Measurements from ENCODE around the gene TEX2. TPM values are rescaled to one million over a fixed set of nuclear protein-coding genes. Genes with fewer than 3 reads are reported as not detected.

The TEX2 gene
- total and polyA plus RNA-seq, 2 experiments from 2014 or later: 18.7 to 23.5 TPM

GRCh38 chr17:64165347-64165746 lies 97.7 kb downstream of the TEX2 start:
- no peak for DNase-seq (ENCODE audit: low read depth in 1 of 2, low spot score in 1 of 2)
- H3K36me3 ChIP-seq: peaks cover 3% of the 10 kb centered on the region

GRCh38 chr17:64164596-64165285 lies 98.3 kb downstream of the TEX2 start:
- H3K4me1 ChIP-seq (ENCODE audit: low read depth): no peaks in the 10 kb centered on the region
- no peak for DNase-seq (ENCODE audit: low read depth in 1 of 2, low spot score in 1 of 2)
- no peak for TF ChIP-seq CTCF (IDR thresholded peaks at IDR 0.05; ENCODE audit: low read depth, low read length)
- no peaks in the 10 kb centered on the region for H3K9me3 ChIP-seq (ENCODE audit: low read depth)
- H3K27ac ChIP-seq: no peak overlapping the region
- H3K27me3 ChIP-seq: no peaks in the 10 kb centered on the region
- H3K4me3 ChIP-seq: no peak overlapping the region
- no peaks in the 10 kb centered on the region for H3K36me3 ChIP-seq

More at GRCh38 chr17:64165347-64165746, 97.7 kb downstream of the TEX2 start:
- Histone ChIP-seq H3K27ac (no peak overlapping the region), H3K4me3 (no peak overlapping the region), H3K4me1 (ENCODE audit: low read depth) (no peaks in the 10 kb centered on the region), H3K27me3 (no peaks in the 10 kb centered on the region), H3K9me3 (ENCODE audit: low read depth) (no peaks in the 10 kb centered on the region)
- no peak for TF ChIP-seq CTCF (IDR thresholded peaks at IDR 0.05; ENCODE audit: low read depth, low read length)

GRCh38 chr17:64163468-64163867 lies 99.6 kb downstream of the TEX2 start:
- no peak for TF ChIP-seq CTCF (IDR thresholded peaks at IDR 0.05; ENCODE audit: low read depth, low read length)
- Histone ChIP-seq H3K27ac (no peak overlapping the region), H3K9me3 (ENCODE audit: low read depth) (no peaks in the 10 kb centered on the region), H3K36me3 (no peaks in the 10 kb centered on the region), H3K4me1 (ENCODE audit: low read depth) (no peaks in the 10 kb centered on the region), H3K27me3 (no peaks in the 10 kb centered on the region), H3K4me3 (no peak overlapping the region)
- DNase-seq (ENCODE audit: low read depth in 1 of 2, low spot score in 1 of 2): no peak

- no peaks in the 10 kb centered on the region for H3K27me3 ChIP-seq
- no peak for DNase-seq (ENCODE audit: low read depth in 1 of 2, low spot score in 1 of 2)
- TF ChIP-seq CTCF (IDR thresholded peaks at IDR 0.05; ENCODE audit: low read depth, low read length): no peak
- H3K9me3 ChIP-seq (ENCODE audit: low read depth): no peaks in the 10 kb centered on the region
- H3K4me3 ChIP-seq: no peak overlapping the region
- H3K27ac ChIP-seq: no peak overlapping the region
- peaks cover 5% of the 10 kb centered on the region for H3K4me1 ChIP-seq (ENCODE audit: low read depth)
- no peaks in the 10 kb centered on the region for H3K36me3 ChIP-seq
These were observed 100.5 kb downstream of the TEX2 start for GRCh38 chr17:64162554-64162953.

GRCh38 chr17:64161380-64162176 lies 101.5 kb downstream of the TEX2 start:
- Histone ChIP-seq H3K36me3 (no peaks in the 10 kb centered on the region), H3K27me3 (no peaks in the 10 kb centered on the region), H3K4me3 (no peak overlapping the region), H3K27ac (no peak overlapping the region), H3K4me1 (ENCODE audit: low read depth) (peaks cover 11% of the 10 kb centered on the region), H3K9me3 (ENCODE audit: low read depth) (no peaks in the 10 kb centered on the region)
- no peak for DNase-seq (ENCODE audit: low read depth in 1 of 2, low spot score in 1 of 2)
- no peak for TF ChIP-seq CTCF (IDR thresholded peaks at IDR 0.05; ENCODE audit: low read depth, low read length)

Data from cardiac muscle cell (in vitro differentiated cells and primary cell).